H9 (cell line): Measurements from ENCODE around the gene VAV2. TPM values are rescaled to one million over a fixed set of nuclear protein-coding genes. Genes with fewer than 3 reads are reported as not detected.
A peak's percentile ranks its signal among the peaks of the same experiment; 100 is the strongest.

Experiments used
- DNase-seq: peaks from one replicate; pipeline ENCODE4 v3.0.0-alpha.2; 2017
- H2AFZ ChIP-seq: one replicate; pipeline ENCODE4 v1.6.1; 2013; ENCODE audit warnings: mild to moderate bottlenecking, low read length, control low read depth, moderate library complexity
- H2AK5ac ChIP-seq: 2 replicates; pipeline ENCODE4 v1.6.1; 2013; ENCODE audit warnings: low read length, control low read depth, mixed read lengths; ENCODE audit not compliant: insufficient read length
- H2BK120ac ChIP-seq: one replicate; pipeline ENCODE4 v1.6.1; 2013; ENCODE audit warnings: low read depth, mild to moderate bottlenecking, low read length, control low read depth, inconsistent platforms; ENCODE audit not compliant: poor library complexity, severe bottlenecking
- H2BK12ac ChIP-seq: 2 replicates; pipeline ENCODE4 v1.6.1; 2013; ENCODE audit warnings: low read length, control low read depth, mixed read lengths, low read depth; ENCODE audit not compliant: insufficient read length
- H2BK15ac ChIP-seq: 2 replicates; pipeline ENCODE4 v1.6.1; 2013; ENCODE audit warnings: low read depth, low read length, control low read depth
- H2BK20ac ChIP-seq: one replicate; pipeline ENCODE4 v1.6.1; 2013; ENCODE audit warnings: low read depth, mild to moderate bottlenecking, low read length, control low read depth, inconsistent platforms; ENCODE audit not compliant: poor library complexity, severe bottlenecking
- H2BK5ac ChIP-seq: 2 replicates; pipeline ENCODE4 v1.6.1; 2013; ENCODE audit warnings: low read length, control low read depth, mixed read lengths; ENCODE audit not compliant: insufficient read length
- H3K14ac ChIP-seq: 2 replicates; pipeline ENCODE4 v1.6.1; 2013; ENCODE audit warnings: low read length, control low read depth; ENCODE audit not compliant: insufficient read depth
- H3K18ac ChIP-seq: 2 replicates; pipeline ENCODE4 v1.6.1; 2013; ENCODE audit warnings: low read depth, mild to moderate bottlenecking, mixed read lengths, low read length, control low read depth; ENCODE audit not compliant: insufficient read length
- H3K23ac ChIP-seq: 2 replicates; pipeline ENCODE4 v1.6.1; 2013; ENCODE audit warnings: low read length, control low read depth, mixed read lengths, low read depth; ENCODE audit not compliant: insufficient read length
- H3K23me2 ChIP-seq: 2 replicates; pipeline ENCODE4 v1.6.1; 2013; ENCODE audit warnings: low read depth, mild to moderate bottlenecking, mixed read lengths, low read length, control low read depth; ENCODE audit not compliant: insufficient read length, poor library complexity, severe bottlenecking
- H3K27ac ChIP-seq: 2 replicates; pipeline ENCODE4 v1.5.1; 2013; ENCODE audit warnings: low read length, control low read depth, mixed read lengths, low read depth; ENCODE audit not compliant: insufficient read length
- H3K27me3 ChIP-seq: 2 replicates; pipeline ENCODE4 v1.6.1; 2013; ENCODE audit warnings: low read length, control low read depth, inconsistent platforms; ENCODE audit not compliant: insufficient read depth
- H3K4ac ChIP-seq: 2 replicates; pipeline ENCODE4 v1.6.1; 2013; ENCODE audit warnings: low read depth, mild to moderate bottlenecking, control low read depth, inconsistent platforms, low read length, moderate library complexity
- H3K4me1 ChIP-seq: 2 replicates; pipeline ENCODE4 v1.6.1; 2013; ENCODE audit warnings: low read length, control low read depth, inconsistent platforms; ENCODE audit not compliant: insufficient read depth
- H3K4me2 ChIP-seq: 2 replicates; pipeline ENCODE4 v1.6.1; 2013; ENCODE audit warnings: low read length, control low read depth, mixed read lengths; ENCODE audit not compliant: insufficient read length, insufficient read depth
- H3K56ac ChIP-seq: 2 replicates; pipeline ENCODE4 v1.6.1; 2013; ENCODE audit warnings: low read depth, mild to moderate bottlenecking, mixed read lengths, low read length, control low read depth; ENCODE audit not compliant: insufficient read length
- H3K79me1 ChIP-seq: 2 replicates; pipeline ENCODE4 v1.6.1; 2013; ENCODE audit warnings: low read depth, mild to moderate bottlenecking, moderate library complexity, low read length, control low read depth, inconsistent platforms; ENCODE audit not compliant: insufficient read depth, poor library complexity, severe bottlenecking
- H3K79me2 ChIP-seq: 2 replicates; pipeline ENCODE4 v1.6.1; 2013; ENCODE audit warnings: low read length, control low read depth, inconsistent platforms; ENCODE audit not compliant: insufficient read depth
- H3K9ac ChIP-seq: 2 replicates; pipeline ENCODE4 v1.6.1; 2013; ENCODE audit warnings: low read length, control low read depth, mixed read lengths; ENCODE audit not compliant: insufficient read length; ENCODE audit errors: extremely low read depth
- H3K9me3 ChIP-seq: one replicate; pipeline ENCODE4 v1.6.1; 2013; ENCODE audit warnings: low read depth, low read length, inconsistent platforms; ENCODE audit not compliant: control insufficient read depth
- H3T11ph ChIP-seq: one replicate; pipeline ENCODE4 v1.6.1; 2013; ENCODE audit warnings: mild to moderate bottlenecking, low read length, control low read depth, inconsistent platforms
- H4K20me1 ChIP-seq: one replicate; pipeline ENCODE4 v1.6.1; 2013; ENCODE audit not compliant: control insufficient read depth, insufficient read length, insufficient read depth
- H4K5ac ChIP-seq: 2 replicates; pipeline ENCODE4 v1.6.1; 2013; ENCODE audit warnings: low read depth, mild to moderate bottlenecking, mixed read lengths, low read length, control low read depth; ENCODE audit not compliant: insufficient read length
- H4K8ac ChIP-seq: replicated peaks from 2 replicates; pipeline ENCODE4 v1.6.1; 2013; ENCODE audit warnings: low read length, control low read depth, mixed read lengths, low read depth; ENCODE audit not compliant: insufficient read length
- H4K91ac ChIP-seq: 2 replicates; pipeline ENCODE4 v1.6.1; 2013; ENCODE audit warnings: low read depth, mild to moderate bottlenecking, moderate library complexity, mixed read lengths, low read length, control low read depth; ENCODE audit not compliant: insufficient read length
- H3K27ac Mint-ChIP-seq, 3 experiments: 2 replicates in 2 of 3; 3 replicates in 1 of 3; pipeline ENCODE4 v1.8.0; 2020 to 2021; ENCODE audit warnings: mixed read lengths in 3 of 3, mild to moderate bottlenecking in 1 of 3, moderate library complexity in 1 of 3
- H3K27me3 Mint-ChIP-seq: 2 replicates; pipeline ENCODE4 v1.8.0; 2021; ENCODE audit warnings: low read depth, mild to moderate bottlenecking, moderate library complexity, mixed read lengths
- H3K36me3 Mint-ChIP-seq, 3 experiments: 2 replicates in 2 of 3; 3 replicates in 1 of 3; pipeline ENCODE4 v1.8.0; 2020 to 2021; ENCODE audit warnings: low read depth in 3 of 3, mixed read lengths in 3 of 3; ENCODE audit not compliant: insufficient read depth in 1 of 3
- H3K4me1 Mint-ChIP-seq, 2 experiments: 2 replicates each; pipeline ENCODE4 v1.8.0; 2020; ENCODE audit warnings: mixed read lengths in 2 of 2
- H3K4me3 Mint-ChIP-seq, 2 experiments: 2 replicates in 1 of 2; 3 replicates in 1 of 2; pipeline ENCODE4 v1.8.0; 2020 to 2021; ENCODE audit warnings: mild to moderate bottlenecking in 2 of 2, mixed read lengths in 2 of 2, moderate library complexity in 1 of 2
- H3K9me3 Mint-ChIP-seq, 2 experiments: 2 replicates in 1 of 2; 3 replicates in 1 of 2; pipeline ENCODE4 v1.8.0; 2020; ENCODE audit warnings: mild to moderate bottlenecking in 2 of 2, mixed read lengths in 2 of 2, moderate library complexity in 1 of 2
- CTCF ChIP-seq: fragments of 200-600 bp; sonication (generic); conservative IDR thresholded peaks from 3 replicates; pipeline ENCODE4 v1.8.0; 2021; ENCODE audit warnings: antibody characterized with exemption, mild to moderate bottlenecking
- WGBS: extraction: QIAGEN DNeasy Blood & Tissue Kit; methylation state at CpG from one replicate; pipeline ENCODE4 v1.1.7; 2013; ENCODE audit warnings: missing lambda C conversion rate, low lambda C conversion rate, mixed read lengths; ENCODE audit not compliant: insufficient read length; ENCODE audit errors: extremely low coverage; 5-methylcytosine and 5-hydroxymethylcytosine counted together
- total RNA-seq: library from RNA; stranded (reverse); gene quantifications from 2 replicates; pipeline ENCODE4 v1.2.1, GENCODE V29; 2021

The VAV2 gene
- total RNA-seq, 1 experiment from 2014 or later, result 58.7 TPM

DNA sequence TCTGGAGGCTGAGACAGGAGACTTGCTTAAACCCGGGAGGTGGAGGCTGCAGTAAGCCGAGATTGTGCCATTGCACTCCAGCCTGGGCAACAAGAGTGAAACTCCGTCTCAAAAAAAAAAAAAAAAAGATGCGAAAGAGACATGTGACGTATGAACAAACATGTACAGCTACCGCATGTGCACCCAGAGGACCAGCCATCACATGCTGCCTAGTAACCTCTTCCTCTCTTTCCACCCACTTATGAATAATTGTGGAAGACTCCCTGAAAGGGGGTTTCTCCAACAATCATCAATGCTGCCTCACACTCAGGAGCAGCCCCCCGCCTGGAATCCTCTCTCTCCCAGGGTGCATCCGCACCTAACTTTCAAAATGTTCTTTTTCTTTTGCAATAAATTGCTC lies 256.2 kb downstream of the VAV2 start:
- Mint-ChIP-seq H3K27ac (no peak overlapping the region), H3K4me3 (peak overlapping the region in 1 of 2 experiments; percentile 33; a peak in 2 of 5 replicates), H3K4me1 (peaks cover 10 to 39% of the 10 kb centered on the region in 2 experiments), H3K9me3 (no peaks in the 10 kb centered on the region; a peak in 1 of 5 replicates), H3K27me3 (peaks cover 3% of the 10 kb centered on the region; the same call in 1 of the 2 replicates), H3K36me3 (peaks cover 0 to 2% (median 0%) of the 10 kb centered on the region in 3 experiments; a peak in 1 of 7 replicates)
- H2BK15ac ChIP-seq, result no peak overlapping the region
- H3K79me1 ChIP-seq, result no peaks in the 10 kb centered on the region
- H4K5ac ChIP-seq, result no peak overlapping the region
- no peak overlapping the region for H2AK5ac ChIP-seq
- no peaks in the 10 kb centered on the region for H3K27me3 ChIP-seq
- no peak overlapping the region for H2AFZ ChIP-seq
- H3K27ac ChIP-seq, result no peak overlapping the region
- TF ChIP-seq CTCF, result no peak
- no peak overlapping the region for H3K4me2 ChIP-seq
- H2BK12ac ChIP-seq, result no peak overlapping the region
- H3K23ac ChIP-seq, result no peak overlapping the region
- no peak overlapping the region for H3K14ac ChIP-seq
- H3K23me2 ChIP-seq, result peaks cover 2% of the 10 kb centered on the region
- H3K9me3 ChIP-seq, result no peaks in the 10 kb centered on the region
- H3K4ac ChIP-seq, result no peak overlapping the region
- no peak overlapping the region for H4K91ac ChIP-seq
- no CpG with 5 or more reads among the region's 8 CpGs for WGBS
- no peak overlapping the region for H3K9ac ChIP-seq
- no peaks in the 10 kb centered on the region for H4K20me1 ChIP-seq
- H3T11ph ChIP-seq, result no peak overlapping the region
- no peak overlapping the region for H2BK5ac ChIP-seq
- DNase-seq, result no peak
- no peak overlapping the region for H2BK20ac ChIP-seq
- H3K56ac ChIP-seq, result no peak overlapping the region
- H3K18ac ChIP-seq, result no peak overlapping the region
- no peaks in the 10 kb centered on the region for H3K79me2 ChIP-seq
- peaks cover 3% of the 10 kb centered on the region; the same call in 1 of the 2 replicates for H3K4me1 ChIP-seq
- no peak overlapping the region for H4K8ac ChIP-seq
- no peak overlapping the region for H2BK120ac ChIP-seq
